Measurements from ENCODE around the gene SRR.
"Not testable (repeated sequence)": the region's sequence is repeated elsewhere in the genome, so short reads cannot be mapped to it uniquely, and the experiment has no call there.

The SRR gene

GRCh38 chr17:2289878-2290478 lies 13.8 kb upstream of the SRR start:
- no peak for DNase-seq

GRCh38 chr17:2292100-2292499 lies 11.7 kb upstream of the SRR start:
- DNase-seq: no peak

GRCh38 chr17:2295575-2295974 lies 8.2 kb upstream of the SRR start:
- no peak for DNase-seq

- no peak for DNase-seq
Measured at GRCh38 chr17:2297023-2297422, 6.7 kb upstream of the SRR start.

- no peak for DNase-seq
Measured at GRCh38 chr17:2299136-2299535, 4.6 kb upstream of the SRR start.

GRCh38 chr17:2299756-2300155 lies 4.0 kb upstream of the SRR start:
- DNase-seq: no peak

GRCh38 chr17:2302778-2303203 lies 959 bp upstream of the SRR start:
- peak in 1 of 56 donors; percentile 45 for DNase-seq

- no peak for DNase-seq
Measured at GRCh38 chr17:2304931-2305330, 1.2 kb downstream of the SRR start.

- no peak for DNase-seq
Measured at GRCh38 chr17:2309338-2310154, 5.8 kb downstream of the SRR start.

- DNase-seq: no peak
Measured at GRCh38 chr17:2312736-2313135, 9.0 kb downstream of the SRR start.

GRCh38 chr17:2316916-2317205 lies 13.1 kb downstream of the SRR start:
- DNase-seq: not testable (repeated sequence)

- no peak for DNase-seq
Measured at GRCh38 chr17:2317796-2318195, 14.0 kb downstream of the SRR start.

GRCh38 chr17:2319051-2319450 lies 15.3 kb downstream of the SRR start:
- no peak for DNase-seq

GRCh38 chr17:2321399-2321798 lies 17.6 kb downstream of the SRR start:
- no peak for DNase-seq

GRCh38 chr17:2323629-2324314 lies 20.0 kb downstream of the SRR start:
- no peak for DNase-seq

GRCh38 chr17:2331303-2331702 lies 27.6 kb downstream of the SRR start:
- no peak for DNase-seq

GRCh38 chr17:2335726-2336214 lies 32.0 kb downstream of the SRR start:
- DNase-seq: peak in 4 of 56 donors; percentile 27 to 58 (median 44)

- DNase-seq: peak; percentile 41 to 94 (median 83)
Measured at GRCh38 chr17:2336215-2336851, 32.6 kb downstream of the SRR start, which contains the start of gene TSR1. TSR1 (minus strand) TSS chr17:2336457; CDS start chr17:2336427, 30 bp downstream.

- peak in 39 of 56 donors; percentile 22 to 72 (median 49) for DNase-seq
Measured at GRCh38 chr17:2336852-2337543, 33.2 kb downstream of the SRR start, which contains the start of gene SGSM2. SGSM2 (plus strand) TSS chr17:2337501; CDS start chr17:2337689, 188 bp downstream.

GRCh38 chr17:2337544-2338314 lies 34.0 kb downstream of the SRR start:
- DNase-seq: peak in 38 of 56 donors; percentile 4 to 76 (median 43)
